IMR-90 (cell line): ENCODE results near the gene ZFPM1. TPM values are rescaled to one million over a fixed set of nuclear protein-coding genes. Genes with fewer than 3 reads are reported as not detected.

Source experiments
- ATAC-seq: fragments of 200-7000 bp; cut with Tn5 transposase; 2 replicates; pipeline ENCODE4 v1.9.1; 2020; ENCODE audit warnings: low read depth, mild to moderate bottlenecking, moderate library complexity
- BruUV-seq: library from RNA; stranded (reverse); fragments of 400-500 nt; replicated peaks from 2 replicates; lab custom pipeline; 2021; lab: Mats Ljungman, UMichigan
- CTCF ChIA-PET: fragments of 300-600 bp; formaldehyde crosslinking; extraction: SDS; loops from one replicate; lab custom pipeline; 2021; ENCODE audit warnings: antibody characterized with exemption; lab: Yijun Ruan, JAX
- POLR2A ChIA-PET: fragments of 300-600 bp; sonication (Branson Sonifier 250); formaldehyde crosslinking; loops from one replicate; lab custom pipeline; 2022; ENCODE audit warnings: antibody characterized with exemption; ENCODE audit not compliant: unreplicated experiment; lab: Charles Lee
- DNase-seq: peaks from one replicate; pipeline ENCODE4 v3.0.0; 2013
- H2AFZ ChIP-seq: replicated peaks from 2 replicates; pipeline ENCODE3; 2013; ENCODE audit warnings: low read length, mild to moderate bottlenecking; ENCODE audit not compliant: poor library complexity
- H2AK5ac ChIP-seq: 2 replicates; pipeline ENCODE4 v1.6.1; 2013; ENCODE audit warnings: low read depth, low read length, inconsistent platforms
- H2AK9ac ChIP-seq: replicated peaks from 2 replicates; pipeline ENCODE3; 2013; ENCODE audit warnings: mild to moderate bottlenecking, low read depth, low read length, moderate library complexity; ENCODE audit not compliant: poor library complexity
- H2BK120ac ChIP-seq: 2 replicates; pipeline ENCODE4 v1.6.1; 2013; ENCODE audit warnings: low read depth, low read length, inconsistent platforms
- H2BK15ac ChIP-seq: 3 replicates; pipeline ENCODE4 v1.6.1; 2013; ENCODE audit warnings: low read depth, low read length, inconsistent platforms
- H2BK20ac ChIP-seq: 2 replicates; pipeline ENCODE4 v1.6.1; 2013; ENCODE audit warnings: low read depth, mild to moderate bottlenecking, inconsistent platforms, low read length, moderate library complexity
- H2BK5ac ChIP-seq: 2 replicates; pipeline ENCODE4 v1.6.1; 2013; ENCODE audit warnings: mild to moderate bottlenecking, low read depth, low read length, inconsistent platforms; ENCODE audit not compliant: poor library complexity, severe bottlenecking
- H3K14ac ChIP-seq: replicated peaks from 2 replicates; pipeline ENCODE4 v1.6.1; 2013; ENCODE audit warnings: low read depth, low read length, inconsistent platforms
- H3K18ac ChIP-seq: 2 replicates; pipeline ENCODE4 v1.6.1; 2013; ENCODE audit warnings: low read depth, low read length, control low read depth
- H3K23ac ChIP-seq: 2 replicates; pipeline ENCODE4 v1.6.1; 2013; ENCODE audit warnings: low read depth, low read length, inconsistent platforms
- H3K27ac ChIP-seq: 2 replicates; pipeline ENCODE4 v1.5.1; 2013; ENCODE audit warnings: mild to moderate bottlenecking, control low read depth, low read length; ENCODE audit not compliant: insufficient read depth
- H3K27me3 ChIP-seq: 2 replicates; pipeline ENCODE4 v1.6.1; 2013; ENCODE audit warnings: low read length; ENCODE audit not compliant: control insufficient read depth, insufficient read depth
- H3K36me3 ChIP-seq: 2 replicates; pipeline ENCODE4 v1.6.1; 2013; ENCODE audit warnings: low read length, mixed read lengths; ENCODE audit not compliant: control insufficient read depth, insufficient read depth
- H3K4ac ChIP-seq: 2 replicates; pipeline ENCODE4 v1.6.1; 2013; ENCODE audit warnings: low read depth, low read length, inconsistent platforms
- H3K4me1 ChIP-seq: 2 replicates; pipeline ENCODE4 v1.6.1; 2013; ENCODE audit warnings: low read length, mixed read lengths; ENCODE audit not compliant: control insufficient read depth, insufficient read depth
- H3K4me2 ChIP-seq: 2 replicates; pipeline ENCODE4 v1.6.1; 2013; ENCODE audit warnings: low read depth, mild to moderate bottlenecking, control low read depth, low read length, moderate library complexity
- H3K4me3 ChIP-seq: 2 replicates; pipeline ENCODE4 v1.5.1; 2013; ENCODE audit warnings: low read depth, mild to moderate bottlenecking, control low read depth, low read length, moderate library complexity; ENCODE audit not compliant: insufficient read depth
- H3K56ac ChIP-seq: 2 replicates; pipeline ENCODE4 v1.6.1; 2013; ENCODE audit warnings: low read length, inconsistent platforms; ENCODE audit not compliant: insufficient read depth; ENCODE audit errors: extremely low read depth
- H3K79me1 ChIP-seq, 2 experiments: 2 replicates each; pipeline ENCODE4 v1.6.1; 2013; ENCODE audit warnings: low read length in 2 of 2, inconsistent platforms in 1 of 2, low read depth in 1 of 2
- H3K9ac ChIP-seq: 2 replicates; pipeline ENCODE4 v1.6.1; 2013; ENCODE audit warnings: low read depth, low read length, control low read depth
- H3K9me1 ChIP-seq: 2 replicates; pipeline ENCODE4 v1.6.1; 2013; ENCODE audit warnings: low read length, inconsistent platforms; ENCODE audit not compliant: insufficient read depth
- H3K9me3 ChIP-seq: 2 replicates; pipeline ENCODE4 v1.6.1; 2013; ENCODE audit warnings: low read length; ENCODE audit not compliant: control insufficient read depth, insufficient read depth
- H4K20me1 ChIP-seq: 2 replicates; pipeline ENCODE4 v1.6.1; 2013; ENCODE audit warnings: low read length, inconsistent platforms; ENCODE audit not compliant: insufficient read depth
- H4K5ac ChIP-seq: 2 replicates; pipeline ENCODE4 v1.6.1; 2013; ENCODE audit warnings: mild to moderate bottlenecking, low read depth, low read length, control low read depth
- H4K8ac ChIP-seq, 2 experiments: 2 replicates each; pipeline ENCODE4 v1.6.1; 2013; ENCODE audit warnings: low read depth in 2 of 2, low read length in 2 of 2, control low read depth in 1 of 2, inconsistent platforms in 1 of 2
- H4K91ac ChIP-seq: 2 replicates; pipeline ENCODE4 v1.6.1; 2013; ENCODE audit warnings: low read depth, low read length, inconsistent platforms; ENCODE audit not compliant: insufficient read depth
- BHLHE40 ChIP-seq: fragments of 150-350 bp; IDR thresholded peaks from 2 replicates; pipeline ENCODE4 v1.6.1; 2016; ENCODE audit warnings: mild to moderate bottlenecking, low read depth, low read length
- CEBPB ChIP-seq: IDR thresholded peaks from 2 replicates; pipeline ENCODE4 v1.6.1; 2012; ENCODE audit warnings: low read depth, low read length, improper control_type of control experiment
- CHD1 ChIP-seq: IDR thresholded peaks from 2 replicates; pipeline ENCODE4 v1.6.1; 2012; ENCODE audit warnings: low read depth, low read length, improper control_type of control experiment
- CTCF ChIP-seq: conservative IDR thresholded peaks from 2 replicates; pipeline ENCODE4 v1.5.1; 2012; ENCODE audit warnings: mild to moderate bottlenecking, low read depth, low read length, improper control_type of control experiment
- ELK1 ChIP-seq: fragments of 150-350 bp; IDR thresholded peaks from 2 replicates; pipeline ENCODE4 v1.6.1; 2016; ENCODE audit warnings: low read depth, mild to moderate bottlenecking, low read length, moderate library complexity, borderline replicate concordance
- FOS ChIP-seq: fragments of 150-350 bp; IDR thresholded peaks from 2 replicates; pipeline ENCODE4 v1.6.1; 2016; ENCODE audit warnings: low read depth, low read length
- MAFK ChIP-seq: IDR thresholded peaks from 2 replicates; pipeline ENCODE4 v1.6.1; 2012; ENCODE audit warnings: low read depth, low read length, improper control_type of control experiment
- MAZ ChIP-seq: IDR thresholded peaks from 2 replicates; pipeline ENCODE4 v1.6.1; 2012; ENCODE audit warnings: low read depth, mild to moderate bottlenecking, low read length, improper control_type of control experiment, moderate library complexity, borderline replicate concordance
- MXI1 ChIP-seq: IDR thresholded peaks from 2 replicates; pipeline ENCODE4 v1.6.1; 2012; ENCODE audit warnings: low read depth, mild to moderate bottlenecking, low read length, moderate library complexity, borderline replicate concordance
- NFE2L2 ChIP-seq: fragments of 150-350 bp; IDR thresholded peaks from 2 replicates; pipeline ENCODE4 v1.6.1; 2016; ENCODE audit warnings: low read depth, mild to moderate bottlenecking, low read length
- POLR2A ChIP-seq: IDR thresholded peaks from 2 replicates; pipeline ENCODE4 v1.6.1; 2012; ENCODE audit warnings: mild to moderate bottlenecking, low read depth, low read length
- RAD21 ChIP-seq: IDR thresholded peaks from 2 replicates; pipeline ENCODE4 v1.6.1; 2012; ENCODE audit warnings: low read length, improper control_type of control experiment
- RCOR1 ChIP-seq: IDR thresholded peaks from 2 replicates; pipeline ENCODE4 v1.6.1; 2012; ENCODE audit warnings: mild to moderate bottlenecking, low read length, improper control_type of control experiment; ENCODE audit not compliant: insufficient replicate concordance
- RFX5 ChIP-seq: IDR thresholded peaks from 2 replicates; pipeline ENCODE4 v1.8.0; 2012; ENCODE audit warnings: low read depth, mild to moderate bottlenecking, low read length, moderate library complexity
- SMC3 ChIP-seq: fragments of 150-350 bp; IDR thresholded peaks from 2 replicates; pipeline ENCODE4 v1.6.1; 2016; ENCODE audit warnings: low read depth, mild to moderate bottlenecking, antibody characterized with exemption, low read length, moderate library complexity
- WGBS, 2 experiments: methylation state at CpG; one replicate each; pipeline versions ENCODE4 v1.1.5 to v1.1.7; 2013; ENCODE audit warnings: missing lambda C conversion rate in 2 of 2; ENCODE audit not compliant: insufficient read length in 1 of 2; ENCODE audit errors: extremely low coverage in 2 of 2; 5-methylcytosine and 5-hydroxymethylcytosine counted together
- dilution Hi-C: fragments of 300-500 bp; cut with HindIII; formaldehyde crosslinking; loops from one replicate; pipeline ENCODE4 v1.14.3; 2018; ENCODE audit warnings: low sequenced_read_pairs; ENCODE audit not compliant: unreplicated experiment
- in situ Hi-C: fragments of 300-500 bp; cut with MboI; formaldehyde crosslinking; loops from 3 replicates; pipeline ENCODE4 v1.14.3; 2019; ENCODE audit warnings: low sequenced_read_pairs, inconsistent platforms, mixed read lengths
- intact Hi-C: fragments of 100-400 bp; cut with micrococcal nuclease; formaldehyde crosslinking; loops from 2 replicates; pipeline ENCODE4 v1.10.0; 2022
- polyA plus RNA-seq, 3 experiments: library from polyadenylated mRNA; depleted of rRNA; stranded (reverse); fragments of >200 nt; gene quantifications; 2 replicates each; pipeline ENCODE4 v1.2.3, GENCODE V29; 2012; ENCODE audit warnings: low replicate concordance in 1 of 3
- total RNA-seq: library from RNA; depleted of rRNA; stranded (reverse); fragments of >200 nt; gene quantifications from 2 replicates; pipeline ENCODE4 v1.2.3, GENCODE V29; 2012
- TF ChIP-seq, protein P1 (sequence below): fragments of 150-350 bp; IDR thresholded peaks from 2 replicates; pipeline ENCODE4 v1.6.1; 2017; ENCODE audit warnings: mild to moderate bottlenecking, antibody characterized with exemption, low read length, low read depth

Gene ZFPM1
- total and polyA plus RNA-seq, 2 of the 4 experiments (the other 2 are of a cell fraction): 0.36 to 1.1 TPM

- H3K4ac ChIP-seq: no peak overlapping the region
- no peak overlapping the region for H2BK15ac ChIP-seq
- in situ Hi-C loops (no loop called here), intact Hi-C loops (no loop called here), dilution Hi-C loops (no loop called here)
- H2AK9ac ChIP-seq: no peak overlapping the region
- no peak overlapping the region for H2BK5ac ChIP-seq
- H3K18ac ChIP-seq: no peak overlapping the region
- H3K27ac ChIP-seq: no peak overlapping the region
- no TSS peak for BruUV-seq
- ATAC-seq: no peak
- CTCF ChIA-PET: no interaction called here
- H4K8ac ChIP-seq: no peak overlapping the region
- H4K20me1 ChIP-seq: peaks cover 27% of the 10 kb centered on the region; the same call in 1 of the 2 replicates
- no peak overlapping the region for H4K91ac ChIP-seq
- no peak overlapping the region for H2BK20ac ChIP-seq
- H3K79me1 ChIP-seq: peaks cover 3 to 49% of the 10 kb centered on the region in 2 experiments; a peak in 3 of 4 replicates
- POLR2A ChIA-PET: no interaction called here
- no peak overlapping the region for H3K4me3 ChIP-seq
- no peak for TF ChIP-seq ELK1
- no peak for TF ChIP-seq NFE2L2
- no peak for TF ChIP-seq CEBPB
- TF ChIP-seq MAZ: no peak
- TF ChIP-seq MAFK: no peak
- no peak for TF ChIP-seq POLR2A
- no peak for TF ChIP-seq MXI1
- no peak for TF ChIP-seq RAD21
- TF ChIP-seq RCOR1: no peak
- TF ChIP-seq, protein P1, sequence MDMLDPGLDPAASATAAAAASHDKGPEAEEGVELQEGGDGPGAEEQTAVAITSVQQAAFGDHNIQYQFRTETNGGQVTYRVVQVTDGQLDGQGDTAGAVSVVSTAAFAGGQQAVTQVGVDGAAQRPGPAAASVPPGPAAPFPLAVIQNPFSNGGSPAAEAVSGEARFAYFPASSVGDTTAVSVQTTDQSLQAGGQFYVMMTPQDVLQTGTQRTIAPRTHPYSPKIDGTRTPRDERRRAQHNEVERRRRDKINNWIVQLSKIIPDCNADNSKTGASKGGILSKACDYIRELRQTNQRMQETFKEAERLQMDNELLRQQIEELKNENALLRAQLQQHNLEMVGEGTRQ: no peak
- TF ChIP-seq CTCF: no peak
- no peak for TF ChIP-seq RFX5
- TF ChIP-seq CHD1: no peak
- no peak for TF ChIP-seq FOS
- no peak for TF ChIP-seq BHLHE40
- TF ChIP-seq SMC3: no peak
- H3K27me3 ChIP-seq: no peaks in the 10 kb centered on the region
- H4K5ac ChIP-seq: no peak overlapping the region
- H3K4me1 ChIP-seq: no peaks in the 10 kb centered on the region
- whole genome bisulfite sequencing, 2 experiments: 100% methylated on average over 6 of the region's 10 CpGs; no CpG with 5 or more reads in 1 of the 2 experiments
- H2AFZ ChIP-seq: no peak overlapping the region
- no peak overlapping the region for H2BK120ac ChIP-seq
- H3K56ac ChIP-seq: no peak overlapping the region
- no peaks in the 10 kb centered on the region for H3K9me1 ChIP-seq
- H3K23ac ChIP-seq: no peak overlapping the region
- H3K36me3 ChIP-seq: peaks cover 68% of the 10 kb centered on the region; the same call in 1 of the 2 replicates
- H3K4me2 ChIP-seq: no peak overlapping the region
- no peak overlapping the region for H3K14ac ChIP-seq
- H3K9me3 ChIP-seq: no peaks in the 10 kb centered on the region
- DNase-seq: no peak
- H2AK5ac ChIP-seq: no peak overlapping the region
- no peak overlapping the region for H3K9ac ChIP-seq
These were observed 18.8 kb upstream of the ZFPM1 start for GRCh38 chr16:88434353-88434690.
